Measurements from ENCODE around the gene MTR.

- no peak for TF ChIP-seq CTCF (IDR thresholded peaks at IDR 0.05)
- no peak for TF ChIP-seq POLR2A (IDR thresholded peaks at IDR 0.05)
Observed at GRCh38 chr1:236864996-236865817, 70.1 kb downstream of the MTR start.

Measured in heart left ventricle (tissue), 13 donors.